GM12878 (cell line): Measurements from ENCODE around the gene KBTBD2. TPM values are rescaled to one million over a fixed set of nuclear protein-coding genes. Genes with fewer than 3 reads are reported as not detected.

ENCODE experiments used
- ATF7 ChIP-seq: fragments of 450-650 bp; IDR thresholded peaks from 2 replicates; pipeline ENCODE4 v1.6.1; 2016; ENCODE audit warnings: low read depth, mild to moderate bottlenecking
- CBFB ChIP-seq: IDR thresholded peaks from 2 replicates; pipeline ENCODE4 v1.6.1; 2016; ENCODE audit warnings: antibody characterized with exemption, low read depth
- E2F4 ChIP-seq: IDR thresholded peaks from 2 replicates; pipeline ENCODE4 v1.6.1; 2012; ENCODE audit warnings: low read depth, low read length, improper control_type of control experiment
- EP300 ChIP-seq, 2 experiments: fragments of 150-350 bp in 1 of 2; IDR thresholded peaks; 2 replicates each; pipeline ENCODE4 v1.6.1; 2011 to 2012; ENCODE audit warnings: low read depth in 2 of 2, low read length in 2 of 2, borderline replicate concordance in 1 of 2, improper control_type of control experiment in 1 of 2, inconsistent platforms in 1 of 2; ENCODE audit not compliant: control insufficient read depth in 1 of 2
- IKZF2 ChIP-seq, 2 experiments: fragments of 450-650 bp; IDR thresholded peaks; 2 replicates each; pipeline ENCODE4 v1.6.1; 2017; ENCODE audit warnings: mild to moderate bottlenecking in 2 of 2, moderate library complexity in 2 of 2
- IRF5 ChIP-seq: fragments of 450-650 bp; IDR thresholded peaks from 2 replicates; pipeline ENCODE4 v1.6.1; 2017; ENCODE audit warnings: borderline replicate concordance
- MLLT1 ChIP-seq: fragments of 450-650 bp; IDR thresholded peaks from 2 replicates; pipeline ENCODE4 v1.6.1; 2016; ENCODE audit warnings: mild to moderate bottlenecking
- NFYA ChIP-seq: IDR thresholded peaks from 2 replicates; pipeline ENCODE4 v1.6.1; 2011; ENCODE audit warnings: low read depth, mild to moderate bottlenecking, low read length, improper control_type of control experiment, borderline replicate concordance
- NKRF ChIP-seq: fragments of 450-650 bp; conservative IDR thresholded peaks from 2 replicates; pipeline ENCODE4 v1.6.1; 2017; ENCODE audit warnings: mild to moderate bottlenecking, moderate library complexity
- NR2F1 ChIP-seq: fragments of 450-650 bp; conservative IDR thresholded peaks from 2 replicates; pipeline ENCODE4 v1.6.1; 2017; ENCODE audit warnings: mild to moderate bottlenecking
- POLR2AphosphoS2 ChIP-seq: IDR thresholded peaks from 2 replicates; pipeline ENCODE4 v1.6.1; 2011; ENCODE audit warnings: low read depth, mild to moderate bottlenecking, low read length, improper control_type of control experiment, moderate library complexity
- POU2F2 ChIP-seq: IDR thresholded peaks from 3 replicates; pipeline ENCODE4 v1.6.1; 2011; ENCODE audit warnings: low read depth, mild to moderate bottlenecking, low read length, borderline replicate concordance
- RAD51 ChIP-seq: fragments of 450-650 bp; IDR thresholded peaks from 2 replicates; pipeline ENCODE4 v1.6.1; 2016; ENCODE audit warnings: moderate library complexity, mild to moderate bottlenecking, inconsistent platforms
- SMC3 ChIP-seq: IDR thresholded peaks from 2 replicates; pipeline ENCODE4 v1.6.1; 2011; ENCODE audit warnings: low read length, improper control_type of control experiment, borderline replicate concordance
- SPI1 ChIP-seq: IDR thresholded peaks from 2 replicates; pipeline ENCODE4 v1.6.1; 2011; ENCODE audit warnings: low read depth, mild to moderate bottlenecking, low read length, moderate library complexity, borderline replicate concordance; ENCODE audit not compliant: insufficient read depth
- SUPT20H ChIP-seq: IDR thresholded peaks from 2 replicates; pipeline ENCODE4 v1.6.1; 2011; ENCODE audit warnings: low read depth, mild to moderate bottlenecking, low read length, moderate library complexity, borderline replicate concordance; ENCODE audit not compliant: control insufficient read depth
- TARDBP ChIP-seq: IDR thresholded peaks from 2 replicates; pipeline ENCODE4 v1.6.1; 2016; ENCODE audit warnings: borderline replicate concordance
- TCF7 ChIP-seq: IDR thresholded peaks from 2 replicates; pipeline ENCODE4 v1.6.1; 2014; ENCODE audit warnings: antibody characterized with exemption, borderline replicate concordance
- ZBTB40 ChIP-seq: fragments of 450-650 bp; IDR thresholded peaks from 2 replicates; pipeline ENCODE4 v1.6.1; 2016; ENCODE audit warnings: mild to moderate bottlenecking, moderate library complexity, borderline replicate concordance
- ZNF384 ChIP-seq: IDR thresholded peaks from 2 replicates; pipeline ENCODE4 v1.6.1; 2012; ENCODE audit warnings: low read depth, mild to moderate bottlenecking, low read length, improper control_type of control experiment, borderline replicate concordance
- polyA plus RNA-seq, 11 experiments: library from polyadenylated mRNA; depleted of rRNA in 4 of 11; unstranded in 6 of 11; stranded (reverse) in 5 of 11; fragments of >200 nt; fragmentation: Nextera tagmentation in 4 of 11; fragmentation: Illumina TruSeq in 1 of 11; extraction: Ambion mirVana in 4 of 11; extraction: Trizol in 1 of 11; gene quantifications; 1 replicate in 1 of 11; 2 replicates in 10 of 11; pipeline versions ENCODE4 v1.2.1 to v1.2.3, GENCODE V29; 2011 to 2016; ENCODE audit warnings: inconsistent platforms in 2 of 11, missing spikeins in 2 of 11, low read depth in 1 of 11
- total RNA-seq, 4 experiments: library from RNA; depleted of rRNA in 3 of 4; stranded (reverse); fragments of >200 nt in 3 of 4; fragmentation: Illumina TruSeq in 1 of 4; extraction: Trizol in 1 of 4; gene quantifications; 2 replicates each; pipeline versions ENCODE4 v1.2.1 to v1.2.3, GENCODE V29; 2013 to 2021

KBTBD2 gene
- total and polyA plus RNA-seq, 10 of the 15 experiments (the other 5 are each of a cell fraction or from before 2014, with no cell fraction given) = 8.1 to 22.3 (median 16.2) TPM

GRCh38 chr7:32890793-32891042 is 842 bp downstream of the KBTBD2 start (continued):
- TF ChIP-seq ZBTB40 = no peak; the same call in 1 of the 2 replicates
- no peak for TF ChIP-seq SMC3
- no peak for TF ChIP-seq POLR2AphosphoS2
- TF ChIP-seq CBFB = no peak
- no peak for TF ChIP-seq MLLT1
- no peak for TF ChIP-seq IRF5
- 0 out of 2 replicates have a peak, but pooled peaks have one; percentile 10 for TF ChIP-seq NKRF
- TF ChIP-seq E2F4 = no peak
- TF ChIP-seq SUPT20H = no peak
- no peak for TF ChIP-seq ZNF384
- no peak for TF ChIP-seq NFYA
- no peak for TF ChIP-seq ATF7
- TF ChIP-seq SPI1 = no peak
- no peak for TF ChIP-seq TARDBP
- TF ChIP-seq IKZF2 (IDR thresholded peaks at IDR 0.05) = 0 out of 4 replicates have a peak, but pooled peaks of 1 of the 2 experiments have one; percentile 30
- TF ChIP-seq EP300 (IDR thresholded peaks at IDR 0.05; ENCODE audit: borderline replicate concordance in 1 of 2, control insufficient read depth in 1 of 2, low read depth in 2 of 2, low read length in 2 of 2) = 0 out of 4 replicates have a peak, but pooled peaks of 1 of the 2 experiments have one; percentile 1
- TF ChIP-seq RAD51 = peak; percentile 8; the same call in 1 of the 2 replicates
- 0 out of 3 replicates have a peak, but pooled peaks have one; percentile 1 for TF ChIP-seq POU2F2
- TF ChIP-seq NR2F1 = no peak
- TF ChIP-seq TCF7 = no peak
